ENCODE results near the gene PIMREG.

The PIMREG gene

DNA sequence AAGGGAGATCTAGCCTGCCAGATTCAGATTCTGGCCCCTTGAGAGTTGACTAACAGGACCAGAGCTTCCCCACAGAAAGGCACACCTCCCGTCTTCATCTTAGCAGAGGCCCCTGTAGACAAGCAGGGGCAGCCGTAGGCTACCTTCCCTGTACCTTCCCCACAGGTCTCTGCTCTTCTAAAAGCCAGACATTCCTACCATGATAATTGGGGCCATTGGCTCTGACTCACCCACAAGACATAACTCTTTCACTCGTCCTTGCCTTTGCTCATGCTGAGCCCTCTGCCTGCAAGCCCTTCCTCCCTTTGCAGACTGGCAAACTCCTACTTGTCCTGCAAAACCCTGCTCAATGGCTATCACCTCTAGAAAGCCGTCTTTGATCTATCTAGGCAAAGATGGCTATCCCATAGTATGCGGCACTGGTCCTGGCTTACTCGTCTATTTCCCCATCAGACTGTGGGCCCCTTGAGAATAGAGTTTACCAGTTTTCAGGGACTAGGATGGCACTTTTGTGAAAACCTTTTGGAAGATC is 43.8 kb downstream of the PIMREG start:
- in situ Hi-C loops (cut with MboI; ENCODE audit: low pct_unique_long_range_greater_than_20kb, low sequenced_read_pairs, unreplicated experiment), result no loop called here
- TF ChIP-seq, protein P1, sequence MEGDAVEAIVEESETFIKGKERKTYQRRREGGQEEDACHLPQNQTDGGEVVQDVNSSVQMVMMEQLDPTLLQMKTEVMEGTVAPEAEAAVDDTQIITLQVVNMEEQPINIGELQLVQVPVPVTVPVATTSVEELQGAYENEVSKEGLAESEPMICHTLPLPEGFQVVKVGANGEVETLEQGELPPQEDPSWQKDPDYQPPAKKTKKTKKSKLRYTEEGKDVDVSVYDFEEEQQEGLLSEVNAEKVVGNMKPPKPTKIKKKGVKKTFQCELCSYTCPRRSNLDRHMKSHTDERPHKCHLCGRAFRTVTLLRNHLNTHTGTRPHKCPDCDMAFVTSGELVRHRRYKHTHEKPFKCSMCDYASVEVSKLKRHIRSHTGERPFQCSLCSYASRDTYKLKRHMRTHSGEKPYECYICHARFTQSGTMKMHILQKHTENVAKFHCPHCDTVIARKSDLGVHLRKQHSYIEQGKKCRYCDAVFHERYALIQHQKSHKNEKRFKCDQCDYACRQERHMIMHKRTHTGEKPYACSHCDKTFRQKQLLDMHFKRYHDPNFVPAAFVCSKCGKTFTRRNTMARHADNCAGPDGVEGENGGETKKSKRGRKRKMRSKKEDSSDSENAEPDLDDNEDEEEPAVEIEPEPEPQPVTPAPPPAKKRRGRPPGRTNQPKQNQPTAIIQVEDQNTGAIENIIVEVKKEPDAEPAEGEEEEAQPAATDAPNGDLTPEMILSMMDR (IDR thresholded peaks at IDR 0.05; ENCODE audit: extremely low read depth, insufficient read depth, missing control alignments), result no peak
- no peak for DNase-seq (ENCODE audit: low spot score)

DNA sequence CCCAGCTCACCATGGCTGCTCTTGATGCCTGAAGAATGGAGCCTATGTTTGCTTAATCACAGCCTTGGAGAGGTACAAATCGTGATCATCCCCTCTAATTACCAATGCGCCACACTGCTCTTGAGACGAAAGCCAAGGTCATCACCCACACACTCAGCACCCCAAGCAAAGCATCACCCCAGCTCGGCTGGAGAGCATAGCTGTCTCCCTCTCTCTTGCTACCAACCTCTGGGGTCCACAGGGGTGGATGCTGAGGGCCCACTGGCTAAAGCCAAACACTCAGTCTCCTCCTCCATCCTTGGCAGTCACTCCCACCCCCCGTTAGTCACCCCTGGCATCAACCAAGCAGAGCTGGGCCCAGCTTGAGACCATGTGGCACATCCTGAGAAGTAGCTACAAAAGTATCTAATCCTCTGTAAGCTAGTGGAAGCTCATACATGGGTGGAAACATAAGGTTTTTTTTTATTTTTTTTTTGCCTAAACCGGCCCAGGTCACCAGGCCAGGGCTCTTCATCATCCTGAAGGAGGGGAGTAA is 44.8 kb downstream of the PIMREG start:
- TF ChIP-seq, protein P1 (IDR thresholded peaks at IDR 0.05; ENCODE audit: extremely low read depth, insufficient read depth, missing control alignments), result no peak
- in situ Hi-C loops (cut with MboI; ENCODE audit: low pct_unique_long_range_greater_than_20kb, low sequenced_read_pairs, unreplicated experiment), result no loop called here
- DNase-seq (ENCODE audit: low spot score), result no peak

DNA sequence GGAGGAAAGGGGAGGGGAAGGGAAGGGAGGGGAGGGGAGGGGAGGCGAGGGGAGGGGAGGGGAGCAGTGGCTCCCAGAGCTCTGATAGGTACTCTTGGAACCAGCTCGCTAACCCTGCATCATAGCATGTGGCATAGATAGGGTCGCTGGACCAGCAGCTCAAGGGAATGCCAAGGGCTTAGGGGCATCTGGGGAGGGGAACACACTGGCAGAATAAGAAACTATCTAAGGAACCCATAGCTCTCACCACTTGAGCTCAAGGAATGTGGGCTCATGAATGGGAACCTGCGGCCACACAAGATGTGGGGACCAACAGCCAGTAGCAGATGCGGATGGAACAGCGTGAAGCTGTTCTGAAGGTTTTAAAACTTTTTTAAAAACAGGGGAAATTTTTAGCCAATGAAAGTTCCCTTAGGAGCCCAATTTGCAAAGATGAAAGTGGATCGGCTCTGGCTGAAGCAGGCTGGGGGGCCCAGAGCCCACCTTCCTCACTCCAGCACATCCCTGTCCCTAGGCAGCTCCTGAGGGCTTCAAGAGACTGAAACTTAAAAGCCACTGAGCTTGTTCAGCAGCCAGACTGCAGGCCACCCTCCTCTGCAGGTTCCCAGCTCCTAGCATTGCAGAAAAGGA is 46.9 kb downstream of the PIMREG start:
- in situ Hi-C loops (cut with MboI; ENCODE audit: low pct_unique_long_range_greater_than_20kb, low sequenced_read_pairs, unreplicated experiment), result no loop called here
- no peak for DNase-seq (ENCODE audit: low spot score)
- TF ChIP-seq, protein P1 (IDR thresholded peaks at IDR 0.05; ENCODE audit: extremely low read depth, insufficient read depth, missing control alignments), result no peak

DNA sequence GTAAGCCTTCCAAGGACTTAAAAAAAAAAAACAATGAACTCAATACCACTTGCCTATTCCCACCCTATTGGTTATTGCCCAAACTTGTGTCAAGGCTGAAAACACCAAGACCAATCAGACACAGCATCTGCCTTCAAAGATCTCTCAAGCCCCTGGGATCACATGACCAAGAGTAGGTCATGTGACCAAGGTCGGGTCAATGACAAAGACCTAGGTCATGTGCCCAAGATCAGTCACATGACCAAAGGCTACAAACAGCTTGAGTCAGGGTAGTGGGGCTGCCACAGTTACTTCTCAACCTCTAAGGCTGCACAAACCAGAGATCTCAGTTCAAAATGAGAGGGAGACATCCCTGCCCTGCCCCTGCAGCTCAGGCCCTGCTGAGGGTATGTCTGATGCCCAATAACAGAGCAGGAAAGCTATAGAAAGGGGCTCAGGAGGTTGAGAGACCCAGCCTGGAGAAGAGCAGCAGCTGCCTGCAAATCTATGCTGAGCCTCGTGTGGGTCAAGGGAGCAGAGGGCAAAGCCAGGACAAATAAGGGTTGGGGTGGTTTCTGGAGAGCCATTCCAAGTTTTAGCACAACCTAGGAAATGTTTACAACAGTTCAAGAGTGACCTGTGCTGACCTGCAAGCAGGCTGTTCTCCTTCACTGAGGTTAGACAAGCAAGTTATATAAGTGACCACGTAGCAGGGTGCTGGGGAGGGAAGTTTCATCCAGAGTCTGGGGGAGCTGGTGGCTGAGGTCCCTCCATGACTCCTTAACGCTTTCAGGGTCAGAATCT is 48.8 kb downstream of the PIMREG start:
- DNase-seq (ENCODE audit: low spot score), result no peak
- TF ChIP-seq, protein P1 (IDR thresholded peaks at IDR 0.05; ENCODE audit: extremely low read depth, insufficient read depth, missing control alignments), result no peak

DNA sequence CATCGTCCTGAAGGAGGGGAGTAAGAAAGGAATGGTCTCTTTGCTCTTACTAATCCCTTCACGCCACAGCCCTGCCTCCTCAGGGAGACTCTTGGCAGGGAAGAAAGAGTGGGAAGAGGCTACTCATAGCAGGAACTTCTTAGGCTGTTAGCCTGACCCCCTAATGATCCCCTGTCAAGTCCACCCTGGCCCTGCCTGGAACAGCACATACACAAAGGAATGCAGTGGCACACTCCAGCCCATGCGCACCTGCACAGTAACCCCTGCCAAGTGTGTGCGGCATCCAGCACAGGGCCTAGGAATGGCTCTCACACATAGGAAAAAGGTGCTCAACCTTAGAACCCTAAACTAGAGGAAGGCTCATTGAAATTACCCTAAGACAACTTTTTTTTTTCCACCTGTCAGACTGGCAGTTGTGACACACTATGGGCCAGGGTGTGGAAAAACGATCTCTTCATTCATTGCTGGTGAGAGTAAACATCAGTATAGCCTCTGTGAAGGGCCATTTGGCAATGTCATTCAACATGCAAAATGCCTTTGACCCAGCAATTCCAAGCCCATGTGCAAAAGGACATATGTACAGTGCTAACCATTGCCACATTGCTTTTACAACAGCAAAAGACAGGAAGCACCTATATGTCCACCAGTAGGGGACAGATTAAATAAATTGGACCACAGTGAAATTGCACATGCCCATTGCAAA is 50.1 kb downstream of the PIMREG start:
- TF ChIP-seq, protein P1 (IDR thresholded peaks at IDR 0.05; ENCODE audit: extremely low read depth, insufficient read depth, missing control alignments), result no peak
- DNase-seq (ENCODE audit: low spot score), result no peak
- in situ Hi-C loops (cut with MboI; ENCODE audit: low pct_unique_long_range_greater_than_20kb, low sequenced_read_pairs, unreplicated experiment), result no loop called here

More for the DNA sequence above, 48.8 kb downstream of the PIMREG start:
- in situ Hi-C loops (cut with MboI; ENCODE audit: low pct_unique_long_range_greater_than_20kb, low sequenced_read_pairs, unreplicated experiment), result no loop called here

DNA sequence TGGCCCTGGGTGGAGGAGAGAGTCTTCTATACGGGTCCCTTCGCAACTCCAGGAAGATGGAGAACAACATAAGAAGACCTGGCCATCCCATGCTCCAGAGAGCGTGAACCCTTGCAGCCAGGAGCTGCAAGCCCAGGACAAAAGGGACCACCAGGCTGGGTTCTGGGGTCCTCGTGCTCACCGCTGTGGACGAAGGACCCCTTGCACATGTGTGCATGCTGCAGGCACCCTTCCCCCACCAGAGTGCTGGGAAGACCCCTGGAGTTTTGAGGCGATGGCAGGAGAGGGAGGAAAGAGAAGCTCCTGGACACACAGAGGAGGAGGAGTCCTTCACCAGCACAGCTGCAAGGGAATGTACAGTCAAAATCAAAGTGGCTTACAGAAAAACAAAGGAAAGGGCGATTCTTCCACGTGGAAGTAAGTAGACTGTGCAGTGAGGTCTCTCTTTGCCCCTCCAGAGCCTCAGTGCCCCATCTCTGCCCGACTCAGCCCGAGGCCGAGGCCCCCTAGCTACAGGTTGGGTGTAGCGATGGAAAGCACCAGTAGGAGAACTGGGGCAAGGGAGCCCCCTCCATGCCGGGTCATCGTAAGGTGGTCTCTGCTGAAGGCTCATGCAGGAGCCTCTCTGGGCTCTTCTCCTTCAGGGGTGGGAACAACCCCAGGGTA is 51.3 kb downstream of the PIMREG start:
- in situ Hi-C loops (cut with MboI; ENCODE audit: low pct_unique_long_range_greater_than_20kb, low sequenced_read_pairs, unreplicated experiment), result no loop called here
- TF ChIP-seq, protein P1 (IDR thresholded peaks at IDR 0.05; ENCODE audit: extremely low read depth, insufficient read depth, missing control alignments), result peak; percentile 26
- DNase-seq (ENCODE audit: low spot score), result no peak
